ENCODE data around the gene VPS26A.
A peak's percentile ranks its signal among the peaks of the same experiment; 100 is the strongest.

VPS26A gene

GRCh38 chr10:69080226-69080625 lies 43.8 kb upstream of the VPS26A start:
- no peak for TF ChIP-seq TAF1 (IDR thresholded peaks at IDR 0.05; ENCODE audit: borderline replicate concordance, insufficient read depth, low read length)
- TF ChIP-seq SIN3A (IDR thresholded peaks at IDR 0.05; ENCODE audit: borderline replicate concordance, insufficient read depth, low read length), result no peak
- TF ChIP-seq POLR2AphosphoS5 (IDR thresholded peaks at IDR 0.05; ENCODE audit: low read depth, low read length), result no peak
- no peak for TF ChIP-seq REST (IDR thresholded peaks at IDR 0.05; ENCODE audit: insufficient read depth in 1 of 2, low read depth in 2 of 2, low read length in 2 of 2)
- no peak for TF ChIP-seq FOXP2 (optimal IDR thresholded peaks at IDR 0.05; ENCODE audit: borderline replicate concordance, extremely low read depth, extremely low read length, insufficient read depth)

- TF ChIP-seq SIN3A (IDR thresholded peaks at IDR 0.05; ENCODE audit: borderline replicate concordance, insufficient read depth, low read length), result no peak
- no peak for TF ChIP-seq FOXP2 (optimal IDR thresholded peaks at IDR 0.05; ENCODE audit: borderline replicate concordance, extremely low read depth, extremely low read length, insufficient read depth)
- peak; percentile 62; the same call in 1 of the 2 replicates for TF ChIP-seq TAF1 (IDR thresholded peaks at IDR 0.05; ENCODE audit: borderline replicate concordance, insufficient read depth, low read length)
- peak; percentile 77 for TF ChIP-seq POLR2AphosphoS5 (IDR thresholded peaks at IDR 0.05; ENCODE audit: low read depth, low read length)
Observed at GRCh38 chr10:69086001-69086509, 37.9 kb upstream of the VPS26A start.

- no peak for TF ChIP-seq SIN3A (IDR thresholded peaks at IDR 0.05; ENCODE audit: borderline replicate concordance, insufficient read depth, low read length)
- TF ChIP-seq POLR2AphosphoS5 (IDR thresholded peaks at IDR 0.05; ENCODE audit: low read depth, low read length), result no peak
- no peak for TF ChIP-seq REST (IDR thresholded peaks at IDR 0.05; ENCODE audit: insufficient read depth in 1 of 2, low read depth in 2 of 2, low read length in 2 of 2)
- no peak for TF ChIP-seq FOXP2 (optimal IDR thresholded peaks at IDR 0.05; ENCODE audit: borderline replicate concordance, extremely low read depth, extremely low read length, insufficient read depth)
- TF ChIP-seq TAF1 (IDR thresholded peaks at IDR 0.05; ENCODE audit: borderline replicate concordance, insufficient read depth, low read length), result no peak
Observed at GRCh38 chr10:69087590-69088470, 36.1 kb upstream of the VPS26A start, which contains the start of gene SRGN. SRGN (plus strand) TSS chr10:69088103; CDS start chr10:69088158, 55 bp downstream.

- TF ChIP-seq SIN3A (IDR thresholded peaks at IDR 0.05; ENCODE audit: borderline replicate concordance, insufficient read depth, low read length) (no peak), TAF1 (IDR thresholded peaks at IDR 0.05; ENCODE audit: borderline replicate concordance, insufficient read depth, low read length) (no peak), POLR2AphosphoS5 (IDR thresholded peaks at IDR 0.05; ENCODE audit: low read depth, low read length) (no peak), FOXP2 (optimal IDR thresholded peaks at IDR 0.05; ENCODE audit: borderline replicate concordance, extremely low read depth, extremely low read length, insufficient read depth) (no peak)
Observed at GRCh38 chr10:69088471-69088769, 35.6 kb upstream of the VPS26A start.

GRCh38 chr10:69088801-69089501 lies 35.0 kb upstream of the VPS26A start:
- TF ChIP-seq FOXP2 (optimal IDR thresholded peaks at IDR 0.05; ENCODE audit: borderline replicate concordance, extremely low read depth, extremely low read length, insufficient read depth) (no peak), SIN3A (IDR thresholded peaks at IDR 0.05; ENCODE audit: borderline replicate concordance, insufficient read depth, low read length) (no peak), REST (IDR thresholded peaks at IDR 0.05; ENCODE audit: insufficient read depth in 1 of 2, low read depth in 2 of 2, low read length in 2 of 2) (no peak), TAF1 (IDR thresholded peaks at IDR 0.05; ENCODE audit: borderline replicate concordance, insufficient read depth, low read length) (no peak), POLR2AphosphoS5 (IDR thresholded peaks at IDR 0.05; ENCODE audit: low read depth, low read length) (no peak)

All from PFSK-1 (cell line).